Fibroblast of lung (primary cell): ENCODE data around the gene PRLR.

Source experiments
- CTCF ChIP-seq, 2 donors: IDR thresholded peaks in 1 of 2; conservative IDR thresholded peaks in 1 of 2; 1 replicate in 1 of 2; 2 replicates in 1 of 2; pipeline ENCODE4 v1.5.1; 2011 to 2012; ENCODE audit warnings: low read length in 2 of 2, control low read depth in 1 of 2, inconsistent platforms in 1 of 2, low read depth in 1 of 2, mild to moderate bottlenecking in 1 of 2
- EZH2 ChIP-seq: IDR thresholded peaks from 2 replicates; pipeline ENCODE4 v1.5.1; 2012; ENCODE audit warnings: low read length, control low read depth, mild to moderate bottlenecking; ENCODE audit errors: missing control alignments

- no peak for TF ChIP-seq CTCF (conservative IDR thresholded peaks at IDR 0.05 in 1 of 2, IDR thresholded peaks at IDR 0.05 in 1 of 2; ENCODE audit: low read depth in 1 of 2, low read length in 2 of 2)
- TF ChIP-seq EZH2 = no peak
Measured at GRCh38 chr5:35195472-35195852, 34.8 kb downstream of the PRLR start.
